ENCODE results near the gene PTX3.

DNA sequence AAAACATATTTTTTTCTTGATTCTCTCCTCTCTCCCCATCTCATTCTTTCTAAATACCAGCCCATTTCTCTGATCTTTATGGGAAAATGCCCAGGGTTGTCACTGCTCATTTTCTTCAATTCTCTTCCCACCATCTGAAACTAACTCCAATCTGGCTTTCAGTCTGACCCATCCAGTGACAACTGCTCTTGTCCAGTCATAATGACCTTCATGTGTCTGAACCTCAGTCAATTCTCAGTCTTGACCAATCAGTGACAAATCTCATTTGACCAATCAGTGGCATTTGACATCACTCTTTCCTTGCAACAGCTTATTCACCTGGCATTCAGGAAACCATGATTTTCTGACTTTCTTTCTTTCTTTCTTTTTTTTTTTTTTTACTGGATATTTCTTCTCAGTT is 51.5 kb downstream of the PTX3 start:
- TF ChIP-seq POLR2A (IDR thresholded peaks at IDR 0.05; ENCODE audit: low read length) (no peak), GATA1 (IDR thresholded peaks at IDR 0.05; ENCODE audit: low read depth, low read length) (no peak)
